ENCODE measurements around the gene PBXIP1.

DNA sequence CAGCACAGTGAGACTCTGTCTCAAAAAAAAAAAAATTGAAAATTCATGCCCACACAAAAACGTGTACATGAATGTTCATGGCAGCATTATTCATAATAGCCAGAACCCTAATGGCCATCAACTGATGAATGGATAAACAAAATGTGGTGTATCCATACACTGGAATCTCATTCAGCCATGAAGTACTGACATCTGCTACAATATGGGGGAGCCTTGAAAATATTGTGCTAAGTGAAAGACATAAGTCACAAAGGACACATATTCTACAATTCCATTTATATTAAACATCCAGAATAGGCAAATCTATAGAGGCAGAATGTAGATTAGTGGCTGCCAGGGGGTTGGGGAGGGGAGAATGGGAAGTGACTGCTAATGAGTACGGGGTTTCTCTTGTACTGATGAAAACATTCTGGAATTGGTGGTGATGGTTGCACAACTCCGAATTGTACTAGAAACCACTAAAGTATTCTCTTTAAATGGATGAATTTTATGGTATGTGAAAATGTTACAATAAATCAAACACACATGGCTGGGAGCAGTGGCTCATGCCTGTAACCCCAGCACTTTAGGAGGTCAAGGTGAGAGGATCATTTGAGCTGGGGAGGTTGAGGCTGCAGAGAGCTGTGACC lies 52.8 kb downstream of the PBXIP1 start:
- TF ChIP-seq POLR2AphosphoS5 (IDR thresholded peaks at IDR 0.05) = no peak
- no peak for TF ChIP-seq EP300 (IDR thresholded peaks at IDR 0.05)
- TF ChIP-seq, protein P1, sequence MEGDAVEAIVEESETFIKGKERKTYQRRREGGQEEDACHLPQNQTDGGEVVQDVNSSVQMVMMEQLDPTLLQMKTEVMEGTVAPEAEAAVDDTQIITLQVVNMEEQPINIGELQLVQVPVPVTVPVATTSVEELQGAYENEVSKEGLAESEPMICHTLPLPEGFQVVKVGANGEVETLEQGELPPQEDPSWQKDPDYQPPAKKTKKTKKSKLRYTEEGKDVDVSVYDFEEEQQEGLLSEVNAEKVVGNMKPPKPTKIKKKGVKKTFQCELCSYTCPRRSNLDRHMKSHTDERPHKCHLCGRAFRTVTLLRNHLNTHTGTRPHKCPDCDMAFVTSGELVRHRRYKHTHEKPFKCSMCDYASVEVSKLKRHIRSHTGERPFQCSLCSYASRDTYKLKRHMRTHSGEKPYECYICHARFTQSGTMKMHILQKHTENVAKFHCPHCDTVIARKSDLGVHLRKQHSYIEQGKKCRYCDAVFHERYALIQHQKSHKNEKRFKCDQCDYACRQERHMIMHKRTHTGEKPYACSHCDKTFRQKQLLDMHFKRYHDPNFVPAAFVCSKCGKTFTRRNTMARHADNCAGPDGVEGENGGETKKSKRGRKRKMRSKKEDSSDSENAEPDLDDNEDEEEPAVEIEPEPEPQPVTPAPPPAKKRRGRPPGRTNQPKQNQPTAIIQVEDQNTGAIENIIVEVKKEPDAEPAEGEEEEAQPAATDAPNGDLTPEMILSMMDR (IDR thresholded peaks at IDR 0.05) = no peak
- no peak for TF ChIP-seq POLR2A (IDR thresholded peaks at IDR 0.05)
